Endothelial cell of umbilical vein (primary cell): ENCODE data around the gene A3GALT2.

Source experiments
- EZH2 ChIP-seq: IDR thresholded peaks from 2 replicates; pipeline ENCODE4 v1.6.1; 2012; ENCODE audit warnings: borderline replicate concordance, low read depth, mild to moderate bottlenecking, moderate library complexity, low read length, inconsistent platforms; ENCODE audit not compliant: severe bottlenecking
- POLR2A ChIP-seq: IDR thresholded peaks from 2 replicates; pipeline ENCODE4 v1.6.1; 2012; ENCODE audit warnings: low read depth, mild to moderate bottlenecking, control low read depth, low read length
- POLR2AphosphoS5 ChIP-seq: IDR thresholded peaks from 2 replicates; pipeline ENCODE4 v1.6.1; 2012; ENCODE audit warnings: low read depth, mild to moderate bottlenecking, control low read depth, low read length, moderate library complexity; ENCODE audit not compliant: insufficient read depth
- TF ChIP-seq, protein P1 (sequence below), 2 donors: IDR thresholded peaks; 1 replicate in 1 of 2; 2 replicates in 1 of 2; pipeline ENCODE4 v1.5.1; 2011; ENCODE audit warnings: low read length in 2 of 2, mild to moderate bottlenecking in 2 of 2, moderate library complexity in 2 of 2, control low read depth in 1 of 2, inconsistent platforms in 1 of 2, low read depth in 1 of 2; ENCODE audit not compliant: insufficient read depth in 1 of 2; ENCODE audit errors: extremely low read depth in 1 of 2
- TF ChIP-seq, protein P2 (sequence below): IDR thresholded peaks from 2 replicates; pipeline ENCODE4 v1.6.1; 2011; ENCODE audit not compliant: insufficient read depth, insufficient read length

DNA sequence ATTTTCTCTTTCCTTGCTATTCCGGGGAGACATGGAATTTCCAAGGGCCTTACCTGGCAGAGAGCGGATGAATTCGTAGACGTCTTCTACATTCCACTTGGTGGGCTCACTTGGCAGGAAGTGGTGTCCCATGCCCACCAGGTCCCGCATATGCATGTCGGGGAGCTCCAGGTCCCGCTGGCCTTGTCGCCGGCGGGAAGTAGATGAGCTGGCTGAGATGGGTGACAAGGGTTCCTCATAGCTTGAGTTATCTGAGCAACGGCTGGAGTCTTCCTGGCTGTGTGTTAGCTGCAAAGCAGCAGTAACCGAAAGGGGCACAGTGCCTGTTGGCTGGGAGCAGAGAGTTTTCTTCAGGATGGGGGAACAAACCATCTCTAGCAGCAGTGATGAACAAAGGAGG, 7.9 kb upstream of the A3GALT2 start:
- TF ChIP-seq POLR2A (no peak), EZH2 (no peak), POLR2AphosphoS5 (no peak)
- TF ChIP-seq, protein P1, sequence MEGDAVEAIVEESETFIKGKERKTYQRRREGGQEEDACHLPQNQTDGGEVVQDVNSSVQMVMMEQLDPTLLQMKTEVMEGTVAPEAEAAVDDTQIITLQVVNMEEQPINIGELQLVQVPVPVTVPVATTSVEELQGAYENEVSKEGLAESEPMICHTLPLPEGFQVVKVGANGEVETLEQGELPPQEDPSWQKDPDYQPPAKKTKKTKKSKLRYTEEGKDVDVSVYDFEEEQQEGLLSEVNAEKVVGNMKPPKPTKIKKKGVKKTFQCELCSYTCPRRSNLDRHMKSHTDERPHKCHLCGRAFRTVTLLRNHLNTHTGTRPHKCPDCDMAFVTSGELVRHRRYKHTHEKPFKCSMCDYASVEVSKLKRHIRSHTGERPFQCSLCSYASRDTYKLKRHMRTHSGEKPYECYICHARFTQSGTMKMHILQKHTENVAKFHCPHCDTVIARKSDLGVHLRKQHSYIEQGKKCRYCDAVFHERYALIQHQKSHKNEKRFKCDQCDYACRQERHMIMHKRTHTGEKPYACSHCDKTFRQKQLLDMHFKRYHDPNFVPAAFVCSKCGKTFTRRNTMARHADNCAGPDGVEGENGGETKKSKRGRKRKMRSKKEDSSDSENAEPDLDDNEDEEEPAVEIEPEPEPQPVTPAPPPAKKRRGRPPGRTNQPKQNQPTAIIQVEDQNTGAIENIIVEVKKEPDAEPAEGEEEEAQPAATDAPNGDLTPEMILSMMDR (IDR thresholded peaks at IDR 0.05; ENCODE audit: extremely low read depth in 1 of 2, insufficient read depth in 1 of 2, low read depth in 1 of 2, low read length in 2 of 2) = no peak
- TF ChIP-seq, protein P2, sequence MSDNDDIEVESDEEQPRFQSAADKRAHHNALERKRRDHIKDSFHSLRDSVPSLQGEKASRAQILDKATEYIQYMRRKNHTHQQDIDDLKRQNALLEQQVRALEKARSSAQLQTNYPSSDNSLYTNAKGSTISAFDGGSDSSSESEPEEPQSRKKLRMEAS = no peak
